Measurements from ENCODE around the gene ANKLE2.
"Not testable (repeated sequence)": the region's sequence is repeated elsewhere in the genome, so short reads cannot be mapped to it uniquely, and the experiment has no call there.

The ANKLE2 gene

DNA sequence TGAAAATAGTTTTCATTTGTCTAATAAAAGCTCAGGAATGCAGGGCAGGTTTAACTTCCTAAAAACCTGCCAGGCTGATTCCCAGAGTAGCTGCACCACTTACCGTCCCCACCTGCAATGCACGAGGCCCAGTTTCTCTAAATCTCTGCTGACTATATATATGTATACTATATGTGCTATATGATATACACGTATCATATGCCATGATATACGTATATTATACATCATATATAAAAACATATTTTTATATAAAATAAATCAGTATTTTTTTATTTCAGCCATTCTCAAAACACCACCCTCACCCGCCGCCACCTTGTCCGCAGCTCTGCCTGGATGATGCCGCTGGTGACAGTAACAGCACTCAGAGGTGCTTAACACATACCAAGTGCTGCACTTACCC lies 2.3 kb downstream of the ANKLE2 start:
- POLR2A ChIA-PET, result interaction anchor here (0.7 kb wide), 1 partner anchor 311 kb away, joined by 7 read pairs; no protein-coding TSS in a partner anchor
- H3K4me3 ChIP-seq (ENCODE audit: low read depth, low read length), result no peak overlapping the region; the same call in 1 of the 2 replicates
- peaks cover 13 to 51% of the 10 kb centered on the region in 2 experiments for H3K36me3 ChIP-seq (ENCODE audit: control insufficient read depth in 2 of 2, insufficient read depth in 1 of 2, low read length in 2 of 2)
- H3K27ac ChIP-seq (ENCODE audit: extremely low read depth, low read depth, low read length), result no peak overlapping the region
- peaks cover 4% of the 10 kb centered on the region for H3K4me1 ChIP-seq (ENCODE audit: control insufficient read depth, insufficient read depth, low read length)
- H3K9me3 ChIP-seq (ENCODE audit: control insufficient read depth, insufficient read depth, low read depth, low read length), result no peaks in the 10 kb centered on the region
- CTCF ChIA-PET, result interaction anchor here (0.7 kb wide), 1 partner anchor 847 kb away, joined by 4 read pairs; no protein-coding TSS in a partner anchor
- TF ChIP-seq ZBTB26 (tag by site-specific recombination; optimal IDR thresholded peaks at IDR 0.05), result no peak
- no peak for TF ChIP-seq ZNF223 (tag by site-specific recombination; IDR thresholded peaks at IDR 0.05)
- no peak for TF ChIP-seq ZNF214 (tag by site-specific recombination; IDR thresholded peaks at IDR 0.05; ENCODE audit: borderline replicate concordance)
- no peak for TF ChIP-seq ZSCAN18 (tag by site-specific recombination; IDR thresholded peaks at IDR 0.05)
- TF ChIP-seq ZNF394 (tag by site-specific recombination; IDR thresholded peaks at IDR 0.05; ENCODE audit: borderline replicate concordance), result no peak
- TF ChIP-seq ZFP41 (tag by site-specific recombination; IDR thresholded peaks at IDR 0.05; ENCODE audit: borderline replicate concordance), result no peak
- no peak for TF ChIP-seq ZNF266 (tag by site-specific recombination; IDR thresholded peaks at IDR 0.05; ENCODE audit: low read depth)
- no peak for TF ChIP-seq ZNF529 (tag by site-specific recombination; IDR thresholded peaks at IDR 0.05; ENCODE audit: insufficient replicate concordance)
- no peak for TF ChIP-seq ZNF121 (tag by site-specific recombination; IDR thresholded peaks at IDR 0.05)

- H3K4me1 ChIP-seq (ENCODE audit: control insufficient read depth, insufficient read depth, low read length); H3K9me3 ChIP-seq (ENCODE audit: control insufficient read depth, insufficient read depth, low read depth, low read length); POLR2A ChIA-PET; H3K27ac ChIP-seq (ENCODE audit: extremely low read depth, low read depth, low read length); CTCF ChIA-PET; H3K4me3 ChIP-seq (ENCODE audit: low read depth, low read length): not testable (repeated sequence)
- H3K36me3 ChIP-seq (ENCODE audit: control insufficient read depth in 2 of 2, insufficient read depth in 1 of 2, low read length in 2 of 2), result peaks cover 18 to 53% of the 10 kb centered on the region in 2 experiments
Measured at GRCh38 chr12:132758825-132759224, 2.8 kb downstream of the ANKLE2 start.

DNA sequence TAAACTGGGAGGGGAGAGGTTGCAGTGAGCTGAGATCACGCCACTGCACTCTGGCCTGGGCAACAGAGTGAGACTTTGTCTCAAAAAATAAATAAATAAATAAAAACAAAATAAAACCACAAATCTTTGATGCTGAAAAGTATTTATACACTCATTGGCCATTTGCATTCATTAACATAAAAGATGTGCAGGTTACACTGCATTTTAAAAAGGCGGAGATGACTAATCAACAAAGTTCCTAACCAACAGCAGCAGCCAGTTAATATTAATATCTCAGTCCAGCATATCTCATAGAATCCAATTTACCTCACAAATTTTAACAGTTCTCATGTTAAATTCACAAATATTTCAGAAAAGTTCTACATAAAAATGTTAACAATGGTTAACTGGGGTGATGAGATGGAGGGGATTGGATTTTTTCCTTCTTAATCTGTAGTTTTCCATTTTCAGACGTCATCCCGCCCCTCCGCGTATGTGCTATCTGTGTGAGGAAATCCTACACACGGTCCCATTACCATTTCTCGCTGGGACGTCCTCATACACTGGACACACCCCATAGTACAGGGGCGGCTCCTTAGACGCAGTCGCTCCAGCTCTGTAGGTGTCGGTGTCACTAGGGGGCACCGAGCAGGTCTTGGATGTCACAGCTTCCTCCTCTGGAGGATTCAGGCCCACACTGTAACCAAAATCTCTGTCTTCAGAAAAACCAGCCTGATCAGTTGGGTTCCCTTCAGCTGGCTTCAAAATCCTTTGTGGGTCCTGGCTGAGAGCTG lies 7.3 kb downstream of the ANKLE2 start:
- ChIA-PET POLR2A (interaction anchor here (1.0 kb wide), 1 partner anchor 13 kb away, joined by 4 read pairs; no protein-coding TSS in a partner anchor), CTCF (interaction anchor here (0.8 kb wide), 1 partner anchor 21 kb away, joined by 3 read pairs; no protein-coding TSS in a partner anchor)
- Histone ChIP-seq H3K9me3 (ENCODE audit: control insufficient read depth, insufficient read depth, low read depth, low read length) (no peaks in the 10 kb centered on the region), H3K27ac (ENCODE audit: extremely low read depth, low read depth, low read length) (no peak overlapping the region), H3K4me3 (ENCODE audit: low read depth, low read length) (no peak overlapping the region), H3K36me3 (ENCODE audit: control insufficient read depth in 2 of 2, insufficient read depth in 1 of 2, low read length in 2 of 2) (peaks cover 58 to 87% of the 10 kb centered on the region in 2 experiments), H3K4me1 (ENCODE audit: control insufficient read depth, insufficient read depth, low read length) (no peaks in the 10 kb centered on the region)
- TF ChIP-seq ZNF521 (tag by site-specific recombination; IDR thresholded peaks at IDR 0.05), result no peak
- no peak for TF ChIP-seq ZBTB11 (tag by site-specific recombination; conservative IDR thresholded peaks at IDR 0.05; ENCODE audit: low read depth)
- TF ChIP-seq INSM2 (tag by site-specific recombination; IDR thresholded peaks at IDR 0.05), result no peak
- TF ChIP-seq, protein P1, sequence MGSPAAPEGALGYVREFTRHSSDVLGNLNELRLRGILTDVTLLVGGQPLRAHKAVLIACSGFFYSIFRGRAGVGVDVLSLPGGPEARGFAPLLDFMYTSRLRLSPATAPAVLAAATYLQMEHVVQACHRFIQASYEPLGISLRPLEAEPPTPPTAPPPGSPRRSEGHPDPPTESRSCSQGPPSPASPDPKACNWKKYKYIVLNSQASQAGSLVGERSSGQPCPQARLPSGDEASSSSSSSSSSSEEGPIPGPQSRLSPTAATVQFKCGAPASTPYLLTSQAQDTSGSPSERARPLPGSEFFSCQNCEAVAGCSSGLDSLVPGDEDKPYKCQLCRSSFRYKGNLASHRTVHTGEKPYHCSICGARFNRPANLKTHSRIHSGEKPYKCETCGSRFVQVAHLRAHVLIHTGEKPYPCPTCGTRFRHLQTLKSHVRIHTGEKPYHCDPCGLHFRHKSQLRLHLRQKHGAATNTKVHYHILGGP (tag by site-specific recombination; IDR thresholded peaks at IDR 0.05), result no peak
- TF ChIP-seq ZBTB26 (tag by site-specific recombination; optimal IDR thresholded peaks at IDR 0.05), result no peak
- TF ChIP-seq ZNF747 (tag by site-specific recombination; IDR thresholded peaks at IDR 0.05), result no peak
- TF ChIP-seq SP3 (tag by site-specific recombination; IDR thresholded peaks at IDR 0.05), result no peak
- TF ChIP-seq ZNF416 (tag by site-specific recombination; IDR thresholded peaks at IDR 0.05), result no peak
